ENCODE measurements around the gene SLITRK1. TPM values are rescaled to one million over a fixed set of nuclear protein-coding genes. Genes with fewer than 3 reads are reported as not detected.

Gene SLITRK1
- total RNA-seq, 1 experiment from 2014 or later: not detected

- ChIA-PET CTCF (interaction anchor here (0.6 kb wide), 1 partner anchor 1403 kb away, joined by 3 read pairs; no protein-coding TSS in a partner anchor), POLR2A (no interaction called here)
- Mint-ChIP-seq H3K9me3 (ENCODE audit: unreplicated experiment) (no peaks in the 10 kb centered on the region), H3K27me3 (ENCODE audit: insufficient read depth, unreplicated experiment) (no peaks in the 10 kb centered on the region), H3K4me1 (ENCODE audit: insufficient read depth, unreplicated experiment) (peaks cover 6% of the 10 kb centered on the region), H3K4me3 (ENCODE audit: unreplicated experiment) (no peak overlapping the region), H3K36me3 (ENCODE audit: insufficient read depth, unreplicated experiment) (no peaks in the 10 kb centered on the region), H3K27ac (ENCODE audit: low read depth, unreplicated experiment) (no peak overlapping the region)
- TF ChIP-seq CTCF (IDR thresholded peaks at IDR 0.05; ENCODE audit: unreplicated experiment): no peak
- intact Hi-C loops (cut with micrococcal nuclease): no loop called here
- DNase-seq (ENCODE audit: unreplicated experiment): no peak
- BruUV-seq (replicated peaks): no TSS peak
Observed at GRCh38 chr13:83831796-83832195, 50.5 kb downstream of the SLITRK1 start.

GRCh38 chr13:83829810-83830209 lies 52.5 kb downstream of the SLITRK1 start:
- ChIA-PET CTCF (no interaction called here), POLR2A (no interaction called here)
- H3K36me3 Mint-ChIP-seq (ENCODE audit: insufficient read depth, unreplicated experiment): no peaks in the 10 kb centered on the region
- intact Hi-C loops (cut with micrococcal nuclease): no loop called here
- H3K9me3 Mint-ChIP-seq (ENCODE audit: unreplicated experiment): no peaks in the 10 kb centered on the region
- H3K4me3 Mint-ChIP-seq (ENCODE audit: unreplicated experiment): no peak overlapping the region
- no peak overlapping the region for H3K27ac Mint-ChIP-seq (ENCODE audit: low read depth, unreplicated experiment)
- no peak for TF ChIP-seq CTCF (IDR thresholded peaks at IDR 0.05; ENCODE audit: unreplicated experiment)
- DNase-seq (ENCODE audit: unreplicated experiment): no peak
- BruUV-seq (replicated peaks): no TSS peak
- H3K27me3 Mint-ChIP-seq (ENCODE audit: insufficient read depth, unreplicated experiment): no peaks in the 10 kb centered on the region
- peaks cover 6% of the 10 kb centered on the region for H3K4me1 Mint-ChIP-seq (ENCODE audit: insufficient read depth, unreplicated experiment)

- intact Hi-C loops (cut with micrococcal nuclease): no loop called here
- BruUV-seq (replicated peaks): no TSS peak
- POLR2A ChIA-PET: no interaction called here
- H3K9me3 Mint-ChIP-seq (ENCODE audit: unreplicated experiment): no peaks in the 10 kb centered on the region
- no peak for TF ChIP-seq CTCF (IDR thresholded peaks at IDR 0.05; ENCODE audit: unreplicated experiment)
- H3K27me3 Mint-ChIP-seq (ENCODE audit: insufficient read depth, unreplicated experiment): no peaks in the 10 kb centered on the region
- no peaks in the 10 kb centered on the region for H3K36me3 Mint-ChIP-seq (ENCODE audit: insufficient read depth, unreplicated experiment)
- peaks cover 6% of the 10 kb centered on the region for H3K4me1 Mint-ChIP-seq (ENCODE audit: insufficient read depth, unreplicated experiment)
- H3K27ac Mint-ChIP-seq (ENCODE audit: low read depth, unreplicated experiment): no peak overlapping the region
- DNase-seq (ENCODE audit: unreplicated experiment): peak; percentile 6
- CTCF ChIA-PET: interaction anchor here (0.6 kb wide), 2 partner anchors 19 to 117 kb away, joined by 3 read pairs; no protein-coding TSS in a partner anchor
- no peak overlapping the region for H3K4me3 Mint-ChIP-seq (ENCODE audit: unreplicated experiment)
Observed at GRCh38 chr13:83827338-83827737, 54.9 kb downstream of the SLITRK1 start.

Measured in MCF 10A (cell line).